Measurements from ENCODE around the gene LY6G6C.

Gene LY6G6C

GRCh38 chr6:31680226-31681134, 41.1 kb downstream of the LY6G6C start, which contains the start of gene LY6G5C:
Gene LY6G5C, minus strand, starts transcription at chr6:31681067. Its CDS starts 694 bp downstream, at chr6:31680373.
- TF ChIP-seq CTCF (IDR thresholded peaks at IDR 0.05; ENCODE audit: control insufficient read depth, extremely low read depth, insufficient read depth): peak; percentile 91
- no peak within 1 kb of the TSS for H3K4me3 ChIP-seq (ENCODE audit: low read depth, low read length)
- no peak for DNase-seq (ENCODE audit: low read depth)

DNA sequence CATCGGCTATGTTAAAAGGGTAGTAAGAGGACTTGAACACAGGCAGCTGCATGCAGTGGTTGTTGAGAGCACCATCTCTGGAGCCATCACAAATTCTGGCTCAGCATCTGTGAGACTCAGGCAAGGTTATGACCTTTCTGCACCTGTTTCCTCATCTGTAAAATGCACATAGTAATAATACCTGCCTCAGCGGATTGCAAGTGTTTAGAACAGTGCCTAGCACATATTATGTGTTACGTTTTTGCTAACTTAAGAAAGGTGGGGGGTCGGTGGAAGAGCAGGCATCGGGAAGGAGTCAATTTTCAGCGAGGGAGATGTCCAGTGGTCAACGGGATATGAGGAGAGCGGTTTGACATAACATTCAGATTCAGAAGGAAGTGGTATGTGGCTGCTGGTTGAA, 43.6 kb downstream of the LY6G6C start:
- H3K4me3 ChIP-seq (ENCODE audit: low read depth, low read length): no peak overlapping the region
- DNase-seq (ENCODE audit: low read depth): no peak
- no peak for TF ChIP-seq CTCF (IDR thresholded peaks at IDR 0.05; ENCODE audit: control insufficient read depth, extremely low read depth, insufficient read depth)

DNA sequence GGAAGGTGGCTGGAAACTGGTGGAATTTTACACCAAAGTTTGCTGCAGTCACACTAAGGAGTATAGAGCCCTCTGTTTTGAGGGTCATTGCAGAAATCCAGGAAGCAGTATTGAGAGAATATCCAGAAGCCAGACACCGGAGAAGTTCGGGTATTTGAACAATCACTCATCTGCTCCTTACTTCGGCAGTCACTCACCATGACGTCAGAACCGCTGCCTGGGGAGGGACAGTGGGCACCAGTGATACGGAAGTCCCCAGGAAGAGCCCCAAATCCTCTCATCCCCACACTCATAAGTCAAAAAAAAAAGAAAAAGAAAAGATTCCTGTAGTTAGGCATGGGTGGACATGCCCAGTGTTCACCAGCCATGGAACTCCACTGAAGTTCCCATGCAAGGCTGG, 44.6 kb downstream of the LY6G6C start:
- no peak overlapping the region for H3K4me3 ChIP-seq (ENCODE audit: low read depth, low read length)
- TF ChIP-seq CTCF (IDR thresholded peaks at IDR 0.05; ENCODE audit: control insufficient read depth, extremely low read depth, insufficient read depth): no peak
- no peak for DNase-seq (ENCODE audit: low read depth)

GRCh38 chr6:31676322-31676903, 45.1 kb downstream of the LY6G6C start:
- no peak overlapping the region for H3K4me3 ChIP-seq (ENCODE audit: low read depth, low read length)
- no peak for DNase-seq (ENCODE audit: low read depth)
- TF ChIP-seq CTCF (IDR thresholded peaks at IDR 0.05; ENCODE audit: control insufficient read depth, extremely low read depth, insufficient read depth): no peak

GRCh38 chr6:31669676-31670075, 51.9 kb downstream of the LY6G6C start, which contains the start of gene LY6G5B:
Gene LY6G5B, plus strand, starts transcription at chr6:31669976. Its CDS starts 975 bp downstream, at chr6:31670951.
- no peak within 1 kb of the TSS for H3K4me3 ChIP-seq (ENCODE audit: low read depth, low read length)
- no peak for TF ChIP-seq CTCF (IDR thresholded peaks at IDR 0.05; ENCODE audit: control insufficient read depth, extremely low read depth, insufficient read depth)
- DNase-seq (ENCODE audit: low read depth): no peak

Data from LNCaP clone FGC (cell line).